HCT116 (cell line): ENCODE measurements around the gene PRKAR1A. TPM values are rescaled to one million over a fixed set of nuclear protein-coding genes. Genes with fewer than 3 reads are reported as not detected.

Experiments used
- ATAC-seq: fragments of 200-7000 bp; cut with Tn5 transposase; 2 replicates; pipeline ENCODE4 v1.9.1; 2020; ENCODE audit warnings: mild to moderate bottlenecking, moderate library complexity
- BruUV-seq: library from RNA; stranded (reverse); fragments of 400-500 nt; replicated peaks from 2 replicates; lab custom pipeline; 2021; lab: Mats Ljungman, UMichigan
- CTCF ChIA-PET: fragments of 300-600 bp; sonication (Branson Sonifier 250); formaldehyde crosslinking; loops from one replicate; lab custom pipeline; 2021; ENCODE audit warnings: antibody characterized with exemption; lab: Charles Lee
- POLR2A ChIA-PET: fragments of 300-600, 350-600 bp; sonication (Branson Sonifier 250); formaldehyde crosslinking; loops from one replicate; lab custom pipeline; 2021; ENCODE audit warnings: antibody characterized with exemption; lab: Charles Lee
- RAD21 ChIA-PET, 2 experiments: fragments of 300-600 bp; sonication (Branson Sonifier 250); formaldehyde crosslinking; loops; one replicate each; lab custom pipeline; 2023; ENCODE audit warnings: low total read pairs in 2 of 2; ENCODE audit not compliant: uncharacterized antibody in 2 of 2, unreplicated experiment in 2 of 2, low non-redundant PET in 1 of 2; lab: Charles Lee
- DNase-seq: peaks from one replicate; pipeline ENCODE4 v3.0.0-alpha.2; 2010; ENCODE audit warnings: low read depth, low spot score
- H2AFZ ChIP-seq: fragments of 200-600 bp; shearing (Covaris generic), sonication (generic); 2 replicates; pipeline ENCODE4 v1.6.1; 2017; ENCODE audit warnings: low read depth, mixed run types, mixed read lengths, antibody characterized with exemption, low read length; ENCODE audit not compliant: poor library complexity, severe bottlenecking
- H3K27ac ChIP-seq: 2 replicates; pipeline ENCODE4 v1.5.1; 2012; ENCODE audit warnings: low read depth, low read length
- H3K27me3 ChIP-seq: fragments of 200-600 bp; sonication (generic); 2 replicates; pipeline ENCODE4 v1.6.1; 2016; ENCODE audit warnings: mixed run types, low read length, mixed read lengths; ENCODE audit not compliant: insufficient read depth
- H3K36me3 ChIP-seq, 2 experiments: fragments of 200-500 bp in 1 of 2; fragments of 200-600 bp in 1 of 2; sonication (Bioruptor generic) in 1 of 2; sonication (generic) in 1 of 2; 2 replicates each; pipeline versions ENCODE4 v1.5.1 to v1.6.1; 2014 to 2016; ENCODE audit warnings: low read length in 2 of 2, inconsistent platforms in 1 of 2, mixed read lengths in 1 of 2, mixed run types in 1 of 2; ENCODE audit not compliant: insufficient read depth in 2 of 2, control insufficient read depth in 1 of 2
- H3K4me1 ChIP-seq, 2 experiments: fragments of 200-600 bp in 1 of 2; sonication (generic) in 1 of 2; 2 replicates each; pipeline versions ENCODE4 v1.5.1 to v1.6.1; 2012 to 2017; ENCODE audit warnings: low read length in 2 of 2, inconsistent platforms in 1 of 2, mild to moderate bottlenecking in 1 of 2, mixed read lengths in 1 of 2, mixed run types in 1 of 2, moderate library complexity in 1 of 2; ENCODE audit not compliant: insufficient read depth in 2 of 2, control insufficient read depth in 1 of 2
- H3K4me2 ChIP-seq: fragments of 200-600 bp; sonication (generic); 2 replicates; pipeline ENCODE4 v1.6.1; 2017; ENCODE audit warnings: mixed run types, low read length, mixed read lengths
- H3K4me3 ChIP-seq, 2 experiments: fragments of 200-600 bp in 1 of 2; sonication (generic) in 1 of 2; replicated peaks in 1 of 2; 2 replicates each; pipeline ENCODE4 v1.5.1; 2011 to 2016; ENCODE audit warnings: low read length in 2 of 2, control low read depth in 1 of 2, low read depth in 1 of 2, mild to moderate bottlenecking in 1 of 2, mixed read lengths in 1 of 2, mixed run types in 1 of 2
- H3K79me2 ChIP-seq: fragments of 200-600 bp; sonication (generic); 2 replicates; pipeline ENCODE4 v1.6.1; 2017; ENCODE audit warnings: mild to moderate bottlenecking, mixed run types, low read length, moderate library complexity, mixed read lengths; ENCODE audit not compliant: insufficient read depth
- H3K9ac ChIP-seq: fragments of 200-600 bp; sonication (generic); 2 replicates; pipeline ENCODE4 v1.6.1; 2016; ENCODE audit warnings: low read length, mixed read lengths
- H3K9me2 ChIP-seq: fragments of 200-600 bp; sonication (generic), shearing (Covaris generic); 2 replicates; pipeline ENCODE4 v1.6.1; 2017; ENCODE audit warnings: mixed run types, mild to moderate bottlenecking, moderate library complexity; ENCODE audit not compliant: insufficient read depth
- H3K9me3 ChIP-seq, 2 experiments: fragments of 200-500 bp in 1 of 2; fragments of 200-600 bp in 1 of 2; sonication (Bioruptor generic) in 1 of 2; sonication (generic) in 1 of 2; 2 replicates each; pipeline ENCODE4 v1.6.1; 2014 to 2017; ENCODE audit warnings: low read length in 2 of 2, mixed read lengths in 2 of 2, inconsistent platforms in 1 of 2, low read depth in 1 of 2, mild to moderate bottlenecking in 1 of 2, mixed run types in 1 of 2, moderate library complexity in 1 of 2; ENCODE audit not compliant: control insufficient read depth in 1 of 2, insufficient read depth in 1 of 2
- H4K20me1 ChIP-seq: fragments of 200-600 bp; sonication (generic), shearing (Covaris generic); 2 replicates; pipeline ENCODE4 v1.6.1; 2017; ENCODE audit warnings: mixed run types, mild to moderate bottlenecking, moderate library complexity; ENCODE audit not compliant: insufficient read depth
- CEBPB ChIP-seq: IDR thresholded peaks from 2 replicates; pipeline ENCODE4 v1.6.1; 2012; ENCODE audit warnings: low read depth
- EGR1 ChIP-seq: IDR thresholded peaks from 2 replicates; pipeline ENCODE4 v1.6.1; 2012; ENCODE audit warnings: low read depth
- EZH2 ChIP-seq: fragments of 200-600 bp; sonication (generic); IDR thresholded peaks from 2 replicates; pipeline ENCODE4 v1.6.1; 2017; ENCODE audit warnings: antibody characterized with exemption, mixed run types
- FOSL1 ChIP-seq: IDR thresholded peaks from 2 replicates; pipeline ENCODE4 v1.6.1; 2012; ENCODE audit warnings: low read depth
- JUND ChIP-seq: IDR thresholded peaks from 2 replicates; pipeline ENCODE4 v1.6.1; 2012
- MAX ChIP-seq: IDR thresholded peaks from 2 replicates; pipeline ENCODE4 v1.6.1; 2012
- POLR2AphosphoS5 ChIP-seq: IDR thresholded peaks from 2 replicates; pipeline ENCODE4 v1.6.1; 2011; ENCODE audit warnings: mild to moderate bottlenecking, low read depth, low read length, moderate library complexity
- REST ChIP-seq: IDR thresholded peaks from 2 replicates; pipeline ENCODE4 v1.6.1; 2012; ENCODE audit warnings: low read depth
- SP1 ChIP-seq: IDR thresholded peaks from 2 replicates; pipeline ENCODE4 v1.6.1; 2012; ENCODE audit warnings: low read depth
- YY1 ChIP-seq: IDR thresholded peaks from 2 replicates; pipeline ENCODE4 v1.6.1; 2011; ENCODE audit warnings: low read length, low read depth, moderate library complexity, mild to moderate bottlenecking; ENCODE audit not compliant: insufficient replicate concordance; ENCODE audit errors: extremely low read depth
- ZBTB33 ChIP-seq: IDR thresholded peaks from 2 replicates; pipeline ENCODE4 v1.6.1; 2011; ENCODE audit warnings: mild to moderate bottlenecking, low read length, moderate library complexity; ENCODE audit not compliant: insufficient replicate concordance; ENCODE audit errors: extremely low read depth
- intact Hi-C: fragments of 100-400 bp; cut with micrococcal nuclease; formaldehyde crosslinking; loops from 2 replicates; pipeline ENCODE4 v1.10.0; 2022
- total RNA-seq: library from RNA; stranded (reverse); gene quantifications from one replicate; pipeline ENCODE4 v1.2.1, GENCODE V29; 2021; ENCODE audit not compliant: unreplicated experiment

The PRKAR1A gene
- total RNA-seq, 1 experiment from 2014 or later, result 295 TPM

- H3K36me3 ChIP-seq, result no peaks in the 10 kb centered on the region
- no peaks in the 10 kb centered on the region for H3K79me2 ChIP-seq
- no peak overlapping the region for H3K4me3 ChIP-seq
- ChIA-PET RAD21 (no interaction called here), POLR2A (no interaction called here), CTCF (no interaction called here)
- H4K20me1 ChIP-seq, result no peaks in the 10 kb centered on the region
- H3K27me3 ChIP-seq, result no peaks in the 10 kb centered on the region
- DNase-seq, result no peak
- no peak overlapping the region for H3K4me2 ChIP-seq
- no peak overlapping the region for H3K9ac ChIP-seq
- no peak overlapping the region for H3K27ac ChIP-seq
- no peaks in the 10 kb centered on the region for H3K9me2 ChIP-seq
- BruUV-seq, result no TSS peak
- intact Hi-C loops, result no loop called here
- no peak for ATAC-seq
- no peaks in the 10 kb centered on the region for H3K9me3 ChIP-seq
- TF ChIP-seq CEBPB (no peak), JUND (no peak), ZBTB33 (no peak), REST (no peak), MAX (no peak), POLR2AphosphoS5 (no peak), EGR1 (no peak), SP1 (no peak), FOSL1 (no peak), YY1 (no peak), EZH2 (no peak)
- no peak overlapping the region for H2AFZ ChIP-seq
- H3K4me1 ChIP-seq, result no peaks in the 10 kb centered on the region
Measured at GRCh38 chr17:68579194-68579927, 67.1 kb downstream of the PRKAR1A start.
